HUES6 (cell line): ENCODE results near the gene EVI5L.
"Not testable (repeated sequence)": the region's sequence is repeated elsewhere in the genome, so short reads cannot be mapped to it uniquely, and the experiment has no call there.

Experiments
- H3K27ac ChIP-seq: 2 replicates; pipeline ENCODE4 v1.7.0; 2013; ENCODE audit warnings: low read depth, mild to moderate bottlenecking, low read length, inconsistent platforms
- H3K27me3 ChIP-seq: 2 replicates; pipeline ENCODE4 v1.6.1; 2013; ENCODE audit warnings: low read length; ENCODE audit not compliant: control insufficient read depth, insufficient read depth
- H3K36me3 ChIP-seq: 2 replicates; pipeline ENCODE4 v1.6.1; 2013; ENCODE audit warnings: low read length; ENCODE audit not compliant: control insufficient read depth, insufficient read depth
- H3K4me1 ChIP-seq: 2 replicates; pipeline ENCODE4 v1.6.1; 2013; ENCODE audit warnings: low read length; ENCODE audit not compliant: control insufficient read depth, insufficient read depth
- H3K4me3 ChIP-seq: 2 replicates; pipeline ENCODE4 v1.5.1; 2013; ENCODE audit warnings: low read depth, low read length
- H3K9ac ChIP-seq: one replicate; pipeline ENCODE4 v1.6.1; 2013; ENCODE audit warnings: mild to moderate bottlenecking, low read length
- H3K9me3 ChIP-seq: 2 replicates; pipeline ENCODE4 v1.6.1; 2013; ENCODE audit warnings: low read depth, low read length; ENCODE audit not compliant: control insufficient read depth, insufficient read depth

The EVI5L gene

DNA sequence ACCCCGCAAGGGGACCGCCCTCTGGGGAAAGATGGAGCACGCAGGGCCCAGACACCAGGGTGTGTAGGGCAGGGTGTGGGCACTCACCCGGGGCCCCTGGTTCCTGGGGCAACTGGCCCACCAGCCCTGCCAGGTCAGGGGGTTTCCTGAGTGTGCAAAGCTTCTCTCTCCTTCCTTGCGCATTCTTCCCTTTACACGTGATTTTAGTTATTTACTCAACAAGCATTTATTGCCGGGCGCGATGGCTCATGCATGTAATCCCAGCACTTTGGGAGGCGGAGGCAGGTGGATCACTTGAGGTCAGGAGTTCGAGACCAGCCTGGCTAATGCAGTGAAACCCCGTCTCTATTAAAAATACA, 23.7 kb downstream of the EVI5L start:
- peaks cover 19% of the 10 kb centered on the region for H3K4me1 ChIP-seq
- no peak overlapping the region for H3K27ac ChIP-seq
- no peak overlapping the region for H3K9ac ChIP-seq
- H3K27me3 ChIP-seq: peaks cover 51% of the 10 kb centered on the region
- H3K9me3 ChIP-seq: no peaks in the 10 kb centered on the region
- no peaks in the 10 kb centered on the region for H3K36me3 ChIP-seq
- peak overlapping the region; percentile 48 for H3K4me3 ChIP-seq

GRCh38 chr19:7855426-7856108, 25.5 kb downstream of the EVI5L start:
- no peaks in the 10 kb centered on the region for H3K9me3 ChIP-seq
- H3K9ac ChIP-seq: no peak overlapping the region
- H3K27me3 ChIP-seq: peaks cover 62% of the 10 kb centered on the region
- H3K27ac ChIP-seq: no peak overlapping the region
- H3K4me3 ChIP-seq: no peak overlapping the region
- peaks cover 19% of the 10 kb centered on the region for H3K4me1 ChIP-seq
- H3K36me3 ChIP-seq: no peaks in the 10 kb centered on the region

- no peak overlapping the region for H3K27ac ChIP-seq
- H3K4me3 ChIP-seq: no peak overlapping the region
- no peaks in the 10 kb centered on the region for H3K9me3 ChIP-seq
- H3K9ac ChIP-seq: no peak overlapping the region
- no peaks in the 10 kb centered on the region for H3K36me3 ChIP-seq
- peaks cover 67% of the 10 kb centered on the region for H3K27me3 ChIP-seq
- peaks cover 20% of the 10 kb centered on the region for H3K4me1 ChIP-seq
These were observed 26.1 kb downstream of the EVI5L start for GRCh38 chr19:7856109-7856591.

- H3K4me3 ChIP-seq: no peak overlapping the region
- H3K27ac ChIP-seq: no peak overlapping the region
- H3K27me3 ChIP-seq: peaks cover 72% of the 10 kb centered on the region
- H3K9ac ChIP-seq: no peak overlapping the region
- no peaks in the 10 kb centered on the region for H3K36me3 ChIP-seq
- H3K9me3 ChIP-seq: no peaks in the 10 kb centered on the region
- H3K4me1 ChIP-seq: peaks cover 27% of the 10 kb centered on the region
These were observed 27.0 kb downstream of the EVI5L start for GRCh38 chr19:7856679-7857663.

- no peak overlapping the region for H3K9ac ChIP-seq
- H3K9me3 ChIP-seq: no peaks in the 10 kb centered on the region
- H3K4me3 ChIP-seq: peak overlapping the region; percentile 51
- no peaks in the 10 kb centered on the region for H3K36me3 ChIP-seq
- H3K27me3 ChIP-seq: peaks cover 76% of the 10 kb centered on the region
- peaks cover 31% of the 10 kb centered on the region for H3K4me1 ChIP-seq
- no peak overlapping the region for H3K27ac ChIP-seq
These were observed 27.7 kb downstream of the EVI5L start for GRCh38 chr19:7857727-7858108.

DNA sequence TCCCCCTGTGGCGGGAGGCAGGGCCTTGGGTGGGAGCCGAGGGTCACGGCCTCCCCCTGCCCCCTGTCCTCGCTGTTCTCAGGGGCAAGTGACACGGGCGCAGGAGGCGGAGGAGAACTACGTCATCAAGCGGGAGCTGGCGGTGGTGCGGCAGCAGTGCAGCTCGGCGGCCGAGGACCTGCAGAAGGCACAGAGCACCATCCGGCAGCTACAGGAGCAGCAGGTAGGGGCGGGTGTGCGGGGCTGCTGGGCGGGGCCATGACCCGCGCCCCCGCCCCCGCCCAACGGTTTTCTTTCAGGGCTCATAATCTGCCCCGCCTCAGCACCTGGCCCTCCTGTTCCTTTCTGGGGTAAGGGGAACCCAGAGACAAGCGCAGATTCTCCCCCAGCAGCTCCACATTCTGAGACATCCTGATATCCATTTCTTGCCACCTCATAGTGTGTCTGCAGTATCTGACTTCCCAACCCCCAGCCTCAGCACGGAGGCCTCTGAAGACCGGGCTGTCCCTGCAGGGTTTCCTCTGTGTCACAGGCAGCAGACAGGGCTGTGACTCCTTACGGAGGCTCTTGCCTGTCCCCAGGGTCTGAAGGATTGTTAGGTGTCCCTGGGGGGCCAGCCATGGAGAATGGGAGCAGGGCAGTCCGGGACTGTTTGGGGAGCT, 28.2 kb downstream of the EVI5L start:
- H3K9me3 ChIP-seq: no peaks in the 10 kb centered on the region
- no peak overlapping the region for H3K27ac ChIP-seq
- H3K4me3 ChIP-seq: peak overlapping the region; percentile 51
- no peaks in the 10 kb centered on the region for H3K36me3 ChIP-seq
- H3K4me1 ChIP-seq: peaks cover 27% of the 10 kb centered on the region
- peaks cover 80% of the 10 kb centered on the region for H3K27me3 ChIP-seq
- H3K9ac ChIP-seq: no peak overlapping the region

GRCh38 chr19:7859087-7859486, 29.1 kb downstream of the EVI5L start:
- H3K27me3 ChIP-seq: peaks cover 83% of the 10 kb centered on the region
- peaks cover 29% of the 10 kb centered on the region for H3K4me1 ChIP-seq
- not testable (repeated sequence) for H3K9ac ChIP-seq, H3K36me3 ChIP-seq, H3K4me3 ChIP-seq, H3K9me3 ChIP-seq, H3K27ac ChIP-seq

DNA sequence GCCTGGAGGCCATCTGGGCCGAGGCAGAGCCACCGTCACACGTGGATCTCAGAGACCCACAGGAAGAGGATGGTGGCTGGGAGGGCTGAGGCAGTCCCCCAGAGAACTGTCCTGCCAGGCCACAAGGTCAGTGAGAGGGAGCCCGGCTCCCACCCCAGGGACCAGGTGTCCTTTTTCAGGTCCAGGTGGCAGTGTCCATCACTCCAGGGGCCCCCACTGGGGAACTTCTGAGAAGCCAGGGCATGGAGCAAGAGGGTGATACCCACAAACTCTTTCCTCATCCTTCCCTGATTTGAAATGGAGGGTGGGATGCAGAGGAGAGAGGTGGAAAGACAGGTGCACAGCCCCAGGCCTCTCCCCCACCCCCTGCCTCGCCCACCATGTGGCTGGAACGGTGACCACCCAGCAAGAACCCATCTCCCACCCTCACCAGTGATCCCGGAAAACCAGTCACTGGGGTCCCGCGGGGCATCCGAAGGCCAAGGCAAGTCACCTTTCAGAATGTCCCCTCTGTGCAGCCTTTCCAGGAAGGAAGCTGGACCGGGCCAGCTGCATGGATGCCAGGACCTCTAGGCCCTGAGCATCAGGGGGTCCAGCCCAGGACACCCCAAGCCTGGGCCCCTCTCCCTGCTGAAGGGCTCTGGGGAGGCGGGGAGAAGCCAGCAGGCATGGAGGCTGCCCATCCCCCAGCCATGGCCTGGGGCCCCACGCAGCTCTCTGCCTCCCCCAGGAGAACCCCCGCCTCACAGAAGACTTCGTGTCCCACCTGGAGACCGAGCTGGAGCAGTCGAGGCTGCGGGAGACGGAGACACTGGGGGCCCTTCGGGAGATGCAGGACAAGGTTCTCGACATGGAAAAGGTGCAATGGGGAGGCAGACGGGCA, 30.1 kb downstream of the EVI5L start:
- Histone ChIP-seq H3K4me1 (peaks cover 32% of the 10 kb centered on the region), H3K9ac (no peak overlapping the region), H3K36me3 (no peaks in the 10 kb centered on the region), H3K27ac (no peak overlapping the region), H3K27me3 (peaks cover 83% of the 10 kb centered on the region), H3K4me3 (no peak overlapping the region), H3K9me3 (no peaks in the 10 kb centered on the region)

DNA sequence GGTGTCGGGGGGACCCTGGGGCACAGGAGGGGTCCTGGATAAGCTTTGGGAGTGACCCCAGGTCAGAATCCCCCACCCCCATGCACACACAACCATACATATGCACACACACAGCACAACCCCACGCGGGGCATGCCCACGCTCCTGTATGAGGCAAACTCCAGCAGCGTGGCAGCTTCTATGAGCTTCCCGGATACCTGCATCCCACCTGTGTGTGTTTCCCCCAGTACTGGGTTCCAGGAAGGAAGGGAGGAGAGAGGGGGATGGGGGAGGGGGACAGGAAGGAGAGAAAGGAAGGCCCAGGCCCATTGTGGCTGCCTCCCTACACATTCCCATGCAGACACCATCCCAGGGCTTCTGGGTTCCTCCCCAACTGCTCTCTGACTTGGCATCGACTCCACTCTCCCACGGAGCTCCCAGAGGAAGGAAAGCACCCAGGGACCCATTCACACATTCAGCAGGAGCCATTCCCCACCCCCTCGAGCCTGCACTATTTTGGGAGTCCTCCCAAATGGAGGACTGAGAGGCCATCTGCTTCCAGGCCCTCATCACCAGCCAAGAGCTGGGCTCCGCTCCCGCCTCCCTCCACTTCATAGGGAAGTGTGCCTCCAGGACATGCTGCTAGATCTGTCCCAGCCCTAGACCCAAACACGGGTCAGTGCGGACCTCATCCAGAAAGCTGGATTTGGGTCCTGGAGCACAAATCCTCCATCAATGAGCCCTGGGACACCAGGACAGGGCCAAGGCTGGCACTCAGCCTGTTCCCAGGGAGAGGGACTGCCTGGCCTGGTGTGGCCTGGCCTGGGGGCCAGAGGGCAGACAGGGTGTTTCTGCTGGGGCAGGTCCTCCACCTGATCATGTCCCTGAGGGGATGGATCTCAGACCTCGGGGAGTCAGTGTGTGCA, 30.9 kb downstream of the EVI5L start:
- no peaks in the 10 kb centered on the region for H3K9me3 ChIP-seq
- peaks cover 83% of the 10 kb centered on the region for H3K27me3 ChIP-seq
- H3K4me3 ChIP-seq: no peak overlapping the region
- H3K9ac ChIP-seq: no peak overlapping the region
- H3K4me1 ChIP-seq: peaks cover 40% of the 10 kb centered on the region
- no peaks in the 10 kb centered on the region for H3K36me3 ChIP-seq
- H3K27ac ChIP-seq: no peak overlapping the region
